SIG-M5 (cell line): ENCODE results near the gene EPHA7.

Experiments
- DNase-seq: peaks from one replicate; lab custom pipeline; 2025; lab: John Stamatoyannopoulos, UW

EPHA7 gene

GRCh38 chr6:93325761-93326160, 93.6 kb downstream of the EPHA7 start:
- no peak for DNase-seq

- no peak for DNase-seq
Observed at GRCh38 chr6:93323630-93324029, 95.7 kb downstream of the EPHA7 start.

GRCh38 chr6:93322651-93323050, 96.7 kb downstream of the EPHA7 start:
- DNase-seq, result no peak

- no peak for DNase-seq
Observed at GRCh38 chr6:93319304-93319703, 100.1 kb downstream of the EPHA7 start.

GRCh38 chr6:93318121-93318520, 101.2 kb downstream of the EPHA7 start:
- no peak for DNase-seq

GRCh38 chr6:93317592-93317991, 101.8 kb downstream of the EPHA7 start:
- DNase-seq, result no peak

- DNase-seq, result no peak
Observed at GRCh38 chr6:93307505-93308409, 111.6 kb downstream of the EPHA7 start.

- DNase-seq, result no peak
Observed at GRCh38 chr6:93305088-93305487, 114.3 kb downstream of the EPHA7 start.

- no peak for DNase-seq
Observed at GRCh38 chr6:93304505-93304904, 114.9 kb downstream of the EPHA7 start.

GRCh38 chr6:93300661-93301060, 118.7 kb downstream of the EPHA7 start:
- DNase-seq, result no peak

- no peak for DNase-seq
Observed at GRCh38 chr6:93299622-93300021, 119.7 kb downstream of the EPHA7 start.

GRCh38 chr6:93295631-93296030, 123.7 kb downstream of the EPHA7 start:
- no peak for DNase-seq

- DNase-seq, result no peak
Observed at GRCh38 chr6:93294879-93295278, 124.5 kb downstream of the EPHA7 start.

GRCh38 chr6:93293872-93294271, 125.5 kb downstream of the EPHA7 start:
- no peak for DNase-seq

GRCh38 chr6:93293460-93293859, 125.9 kb downstream of the EPHA7 start:
- DNase-seq, result no peak

GRCh38 chr6:93282521-93283031, 136.8 kb downstream of the EPHA7 start:
- DNase-seq, result no peak

- no peak for DNase-seq
Observed at GRCh38 chr6:93278241-93278640, 141.1 kb downstream of the EPHA7 start.

GRCh38 chr6:93272896-93273295, 146.5 kb downstream of the EPHA7 start:
- DNase-seq, result no peak

- no peak for DNase-seq
Observed at GRCh38 chr6:93272211-93272610, 147.1 kb downstream of the EPHA7 start.

GRCh38 chr6:93266116-93266817, 153.1 kb downstream of the EPHA7 start:
- no peak for DNase-seq

GRCh38 chr6:93260881-93261280, 158.5 kb downstream of the EPHA7 start:
- DNase-seq, result no peak

GRCh38 chr6:93259332-93259731, 160.0 kb downstream of the EPHA7 start:
- no peak for DNase-seq

GRCh38 chr6:93252930-93253329, 166.4 kb downstream of the EPHA7 start:
- DNase-seq, result no peak
